SK-N-SH (cell line): ENCODE measurements around the gene RBMX. TPM values are rescaled to one million over a fixed set of nuclear protein-coding genes. Genes with fewer than 3 reads are reported as not detected.
A peak's percentile ranks its signal among the peaks of the same experiment; 100 is the strongest.

Experiments used
- CTCF ChIA-PET: fragments of 300-600, 350-600 bp; formaldehyde crosslinking; extraction: SDS; loops from one replicate; lab custom pipeline; 2021; lab: Yijun Ruan, JAX
- POLR2A ChIA-PET: fragments of 350-600 bp; sonication (Branson Sonifier 250); formaldehyde crosslinking; extraction: SDS; loops from one replicate; lab custom pipeline; 2020; ENCODE audit warnings: antibody characterized with exemption, inconsistent platforms; lab: Yijun Ruan, JAX
- DNase-seq: peaks from one replicate; pipeline ENCODE4 v3.0.0; 2012
- H2AFZ ChIP-seq: fragments of 200-600 bp; sonication (generic); 2 replicates; pipeline ENCODE4 v1.8.1; 2016; ENCODE audit warnings: antibody characterized with exemption, mild to moderate bottlenecking, low read depth
- H3F3A ChIP-seq: fragments of 200-600 bp; sonication (generic); replicated peaks from 2 replicates; pipeline ENCODE3; 2016; ENCODE audit warnings: antibody characterized with exemption, mild to moderate bottlenecking; ENCODE audit not compliant: insufficient read depth
- H3K27ac ChIP-seq, 2 experiments: fragments of 200-500 bp in 1 of 2; fragments of 200-600 bp in 1 of 2; sonication (Bioruptor generic) in 1 of 2; sonication (generic), shearing (Covaris generic) in 1 of 2; 2 replicates each; pipeline versions ENCODE4 v1.5.1 to v1.6.1; 2014 to 2016; ENCODE audit warnings: low read depth in 2 of 2, inconsistent platforms in 1 of 2, low read length in 1 of 2, mild to moderate bottlenecking in 1 of 2, mixed read lengths in 1 of 2
- H3K27me3 ChIP-seq: fragments of 200-600 bp; sonication (generic), shearing (Covaris generic); 2 replicates; pipeline ENCODE4 v1.6.1; 2016; ENCODE audit warnings: mixed run types; ENCODE audit not compliant: insufficient read depth
- H3K36me3 ChIP-seq, 2 experiments: fragments of 200-500 bp in 1 of 2; fragments of 200-600 bp in 1 of 2; sonication (Bioruptor generic) in 1 of 2; sonication (generic) in 1 of 2; replicated peaks in 1 of 2; 2 replicates each; pipeline versions ENCODE3 to v1.5.1; 2014 to 2016; ENCODE audit warnings: low read length in 1 of 2, mild to moderate bottlenecking in 1 of 2; ENCODE audit not compliant: insufficient read depth in 2 of 2, control insufficient read depth in 1 of 2
- H3K4me1 ChIP-seq, 2 experiments: fragments of 200-500 bp in 1 of 2; fragments of 200-600 bp in 1 of 2; sonication (Bioruptor generic) in 1 of 2; sonication (generic), shearing (Covaris generic) in 1 of 2; 2 replicates each; pipeline versions ENCODE4 v1.5.1 to v1.6.1; 2014 to 2016; ENCODE audit warnings: low read depth in 1 of 2, low read length in 1 of 2, mixed run types in 1 of 2; ENCODE audit not compliant: insufficient read depth in 2 of 2, control insufficient read depth in 1 of 2
- H3K4me2 ChIP-seq: fragments of 200-600 bp; sonication (generic), shearing (Covaris generic); 2 replicates; pipeline ENCODE4 v1.6.1; 2017; ENCODE audit warnings: mixed run types
- H3K4me3 ChIP-seq, 2 experiments: fragments of 200-500 bp in 1 of 2; fragments of 200-600 bp in 1 of 2; sonication (Bioruptor generic) in 1 of 2; sonication (generic), shearing (Covaris generic) in 1 of 2; 2 replicates each; pipeline versions ENCODE4 v1.5.1 to v1.8.1; 2014 to 2016; ENCODE audit warnings: low read depth in 2 of 2, inconsistent platforms in 1 of 2, low read length in 1 of 2, mild to moderate bottlenecking in 1 of 2, mixed read lengths in 1 of 2, moderate library complexity in 1 of 2
- H3K79me2 ChIP-seq: fragments of 200-600 bp; sonication (generic); 2 replicates; pipeline ENCODE4 v1.8.1; 2017; ENCODE audit warnings: mild to moderate bottlenecking; ENCODE audit not compliant: insufficient read depth
- H3K9ac ChIP-seq: fragments of 200-600 bp; sonication (generic); 2 replicates; pipeline ENCODE4 v1.6.1; 2017; ENCODE audit warnings: mixed run types
- H3K9me2 ChIP-seq: fragments of 200-600 bp; sonication (generic); 2 replicates; pipeline ENCODE4 v1.6.1; 2017; ENCODE audit warnings: mixed run types
- H3K9me3 ChIP-seq: fragments of 200-600 bp; sonication (generic); 2 replicates; pipeline ENCODE4 v1.6.1; 2017; ENCODE audit warnings: mixed run types, mild to moderate bottlenecking, moderate library complexity
- H4K20me1 ChIP-seq: fragments of 200-600 bp; sonication (generic); 2 replicates; pipeline ENCODE4 v1.6.1; 2017; ENCODE audit warnings: mild to moderate bottlenecking, mixed run types; ENCODE audit not compliant: insufficient read depth
- ELF1 ChIP-seq: IDR thresholded peaks from 2 replicates; pipeline ENCODE4 v1.4.0; 2012
- EP300 ChIP-seq, 2 experiments: IDR thresholded peaks; 2 replicates each; pipeline versions ENCODE4 v1.4.0 to v1.6.1; 2012; ENCODE audit warnings: borderline replicate concordance in 1 of 2, low read depth in 1 of 2, low read length in 1 of 2
- FOXJ3 ChIP-seq: sonication (generic); formaldehyde crosslinking; IDR thresholded peaks from 2 replicates; pipeline ENCODE4 v1.5.1; 2020; ENCODE audit warnings: mild to moderate bottlenecking, missing genetic modification reagents
- GABPA ChIP-seq: IDR thresholded peaks from 2 replicates; pipeline ENCODE4 v1.4.0; 2012; ENCODE audit warnings: low read depth, mild to moderate bottlenecking
- IRF3 ChIP-seq: fragments of 150-350 bp; IDR thresholded peaks from 2 replicates; pipeline ENCODE4 v1.6.1; 2016; ENCODE audit warnings: mild to moderate bottlenecking, low read depth, low read length
- JUND ChIP-seq: IDR thresholded peaks from 2 replicates; pipeline ENCODE4 v1.4.0; 2012
- MAX ChIP-seq: IDR thresholded peaks from 2 replicates; pipeline ENCODE4 v1.4.0; 2012; ENCODE audit warnings: low read depth
- NFIC ChIP-seq: IDR thresholded peaks from 2 replicates; pipeline ENCODE4 v1.4.0; 2012; ENCODE audit warnings: borderline replicate concordance
- PBX3 ChIP-seq: IDR thresholded peaks from 2 replicates; pipeline ENCODE4; 2012
- POLR2AphosphoS5 ChIP-seq: IDR thresholded peaks from 2 replicates; pipeline ENCODE4 v1.6.1; 2012; ENCODE audit warnings: low read depth, low read length
- RCOR1 ChIP-seq: fragments of 150-350 bp; IDR thresholded peaks from 2 replicates; pipeline ENCODE4 v1.6.1; 2017; ENCODE audit warnings: antibody characterized with exemption, low read length
- REST ChIP-seq: IDR thresholded peaks from 2 replicates; pipeline ENCODE4 v1.6.1; 2012; ENCODE audit warnings: mild to moderate bottlenecking, low read depth, low read length, moderate library complexity
- SIN3A ChIP-seq: IDR thresholded peaks from 2 replicates; pipeline ENCODE4 v1.6.1; 2012; ENCODE audit warnings: low read depth, mild to moderate bottlenecking, low read length, moderate library complexity, borderline replicate concordance
- TAF1 ChIP-seq: IDR thresholded peaks from 2 replicates; pipeline ENCODE4 v1.6.1; 2012; ENCODE audit warnings: low read depth, mild to moderate bottlenecking, low read length, moderate library complexity, borderline replicate concordance
- TCF12 ChIP-seq: IDR thresholded peaks from 2 replicates; pipeline ENCODE4 v1.4.0; 2012
- TEAD4 ChIP-seq: IDR thresholded peaks from 2 replicates; pipeline ENCODE4 v1.4.0; 2012; ENCODE audit warnings: mild to moderate bottlenecking, borderline replicate concordance; ENCODE audit not compliant: insufficient read depth
- USF2 ChIP-seq: fragments of 150-350 bp; IDR thresholded peaks from 2 replicates; pipeline ENCODE4 v1.6.1; 2017; ENCODE audit warnings: antibody characterized with exemption, low read length, low read depth, borderline replicate concordance
- WGBS: methylation state at CpG from one replicate; pipeline ENCODE4 v1.1.6; 2017; ENCODE audit warnings: low lambda C conversion rate; 5-methylcytosine and 5-hydroxymethylcytosine counted together
- polyA plus RNA-seq, 3 experiments: library from polyadenylated mRNA; depleted of rRNA; stranded (reverse); fragments of >200 nt; gene quantifications; 2 replicates each; pipeline ENCODE4 v1.2.3, GENCODE V29; 2012

The RBMX gene
- polyA plus RNA-seq, 1 of the 3 experiments (the other 2 are of a cell fraction) = 131 TPM

GRCh38 chrX:136858007-136858756, 22.3 kb downstream of the RBMX start:
- Histone ChIP-seq H3K79me2 (no peaks in the 10 kb centered on the region), H2AFZ (no peak overlapping the region), H3K36me3 (peaks cover 4 to 33% of the 10 kb centered on the region in 2 experiments), H3K27me3 (no peaks in the 10 kb centered on the region), H3K9ac (no peak overlapping the region), H3K4me3 (no peak overlapping the region), H3K4me2 (no peak overlapping the region), H3K4me1 (no peaks in the 10 kb centered on the region), H3K9me3 (no peaks in the 10 kb centered on the region), H4K20me1 (no peaks in the 10 kb centered on the region), H3F3A (peaks cover 6% of the 10 kb centered on the region), H3K27ac (no peak overlapping the region), H3K9me2 (no peaks in the 10 kb centered on the region)
- no peak for DNase-seq
- POLR2A ChIA-PET = no interaction called here
- CTCF ChIA-PET = interaction anchor here (1.5 kb wide), 1 partner anchor 15 kb away, joined by 3 read pairs; no protein-coding TSS in a partner anchor
- 63% methylated on average over 4 of the region's 4 CpGs for WGBS
- no peak for TF ChIP-seq MAX
- TF ChIP-seq REST = no peak
- TF ChIP-seq POLR2AphosphoS5 = 0 out of 2 replicates have a peak, but pooled peaks have one; percentile 12
- no peak for TF ChIP-seq NFIC

GRCh38 chrX:136856551-136856950, 24.0 kb downstream of the RBMX start:
- Histone ChIP-seq H3K9me2 (no peaks in the 10 kb centered on the region), H2AFZ (no peak overlapping the region), H3K4me3 (no peak overlapping the region), H3K79me2 (no peaks in the 10 kb centered on the region), H3F3A (no peaks in the 10 kb centered on the region), H3K4me2 (no peak overlapping the region), H3K27me3 (no peaks in the 10 kb centered on the region), H3K36me3 (peaks cover 0 to 25% of the 10 kb centered on the region in 2 experiments), H3K27ac (no peak overlapping the region), H3K9ac (no peak overlapping the region), H3K4me1 (no peaks in the 10 kb centered on the region), H3K9me3 (no peaks in the 10 kb centered on the region), H4K20me1 (no peaks in the 10 kb centered on the region)
- ChIA-PET CTCF (interaction anchor here (0.7 kb wide), 1 partner anchor 749 kb away, joined by 3 read pairs; no protein-coding TSS in a partner anchor), POLR2A (interaction anchor here (1.0 kb wide), 1 partner anchor 24 kb away, joined by 4 read pairs; the partner anchor contains the start of gene RBMX)
- 59% methylated on average over 6 of the region's 6 CpGs for WGBS
- TF ChIP-seq TAF1 (no peak), TCF12 (no peak), USF2 (no peak), GABPA (no peak), IRF3 (no peak), FOXJ3 (no peak), RCOR1 (no peak), EP300 (IDR thresholded peaks at IDR 0.05; ENCODE audit: borderline replicate concordance in 1 of 2, low read depth in 1 of 2, low read length in 1 of 2) (no peak), ELF1 (no peak), TEAD4 (no peak), MAX (no peak), NFIC (no peak), JUND (no peak), SIN3A (no peak), PBX3 (no peak)
- DNase-seq = no peak
